Astrocyte (in vitro differentiated cells and primary cell): Measurements from ENCODE around the gene SLC17A7.

Experiments
- EZH2 ChIP-seq: IDR thresholded peaks from 2 replicates; pipeline ENCODE4 v1.6.1; 2012; ENCODE audit warnings: mild to moderate bottlenecking, low read length, inconsistent platforms; ENCODE audit not compliant: insufficient read depth
- TF ChIP-seq, protein P1 (sequence below): IDR thresholded peaks from 2 replicates; pipeline ENCODE4 v1.5.1; 2011; ENCODE audit warnings: low read depth, mild to moderate bottlenecking, inconsistent platforms, low read length, moderate library complexity; ENCODE audit not compliant: insufficient read depth

GRCh38 chr19:49450405-49450804, 9.1 kb upstream of the SLC17A7 start:
- TF ChIP-seq EZH2 = no peak
- TF ChIP-seq, protein P1, sequence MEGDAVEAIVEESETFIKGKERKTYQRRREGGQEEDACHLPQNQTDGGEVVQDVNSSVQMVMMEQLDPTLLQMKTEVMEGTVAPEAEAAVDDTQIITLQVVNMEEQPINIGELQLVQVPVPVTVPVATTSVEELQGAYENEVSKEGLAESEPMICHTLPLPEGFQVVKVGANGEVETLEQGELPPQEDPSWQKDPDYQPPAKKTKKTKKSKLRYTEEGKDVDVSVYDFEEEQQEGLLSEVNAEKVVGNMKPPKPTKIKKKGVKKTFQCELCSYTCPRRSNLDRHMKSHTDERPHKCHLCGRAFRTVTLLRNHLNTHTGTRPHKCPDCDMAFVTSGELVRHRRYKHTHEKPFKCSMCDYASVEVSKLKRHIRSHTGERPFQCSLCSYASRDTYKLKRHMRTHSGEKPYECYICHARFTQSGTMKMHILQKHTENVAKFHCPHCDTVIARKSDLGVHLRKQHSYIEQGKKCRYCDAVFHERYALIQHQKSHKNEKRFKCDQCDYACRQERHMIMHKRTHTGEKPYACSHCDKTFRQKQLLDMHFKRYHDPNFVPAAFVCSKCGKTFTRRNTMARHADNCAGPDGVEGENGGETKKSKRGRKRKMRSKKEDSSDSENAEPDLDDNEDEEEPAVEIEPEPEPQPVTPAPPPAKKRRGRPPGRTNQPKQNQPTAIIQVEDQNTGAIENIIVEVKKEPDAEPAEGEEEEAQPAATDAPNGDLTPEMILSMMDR = no peak
